Measurements from ENCODE around the gene ARHGEF40.

The ARHGEF40 gene
- 9.2 reads per million, percentile 30 among the genes with 10 or more reads in this experiment for total RNA-seq

DNA sequence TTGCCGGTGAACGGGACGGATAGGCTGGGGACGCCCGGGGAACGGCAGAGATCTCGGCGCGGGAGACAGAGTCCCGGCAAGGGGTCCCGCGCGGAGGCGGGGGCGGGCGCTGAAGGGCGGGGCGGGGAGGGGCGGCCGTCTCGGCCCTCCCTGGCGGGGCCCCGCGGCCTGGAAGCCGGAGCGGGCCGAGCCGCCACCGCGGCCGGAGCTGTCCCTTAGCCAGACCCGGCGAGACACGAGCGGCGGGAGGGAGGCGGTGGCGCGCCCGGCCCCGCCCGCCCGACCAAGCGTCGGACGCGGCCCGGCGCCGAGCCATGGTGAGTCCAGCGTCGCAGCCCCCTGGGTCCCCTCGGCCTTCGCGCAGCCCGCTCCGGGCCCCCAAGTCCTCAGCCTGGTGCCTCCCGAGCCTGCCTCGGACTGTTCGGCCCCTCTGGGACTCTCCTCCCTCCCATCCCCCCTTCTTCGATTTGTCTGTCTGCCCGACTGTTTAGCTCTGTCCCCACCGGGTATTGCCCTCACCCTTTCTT is at the start of gene ARHGEF40:
Gene ARHGEF40, plus strand, starts transcription at position 222 of the 527 bp plus-strand sequence. Its CDS starts 93 bp downstream, at position 315.
- DNase-seq, result no peak

DNA sequence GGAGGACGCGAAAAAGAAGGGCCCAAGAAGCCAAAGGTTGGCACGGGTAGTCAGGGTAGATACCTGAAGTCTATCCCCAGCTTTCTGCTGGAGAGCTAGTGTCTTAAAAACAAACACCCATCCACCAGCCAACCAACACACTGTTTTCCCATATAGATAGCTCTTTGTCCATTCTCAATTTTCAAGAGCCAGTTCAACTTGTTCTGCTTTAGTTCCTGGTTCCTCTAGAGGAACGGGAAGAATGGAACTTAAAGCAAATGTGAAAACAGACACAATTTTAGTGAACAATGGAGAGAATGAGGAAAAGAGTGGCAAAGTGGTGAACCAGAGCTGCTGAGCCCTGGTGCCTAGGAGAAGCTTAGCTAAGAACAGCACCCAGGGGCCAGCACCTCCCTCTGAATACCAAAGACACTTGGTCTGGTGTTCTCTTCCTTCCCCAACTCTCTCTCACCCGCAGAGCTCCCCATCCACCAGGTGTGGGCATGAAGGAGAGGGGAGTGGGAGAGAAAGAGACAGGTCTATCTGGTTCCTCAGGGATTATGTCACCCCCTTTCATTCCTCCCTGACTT is 49.0 kb upstream of the ARHGEF40 start:
- DNase-seq, result no peak

DNA sequence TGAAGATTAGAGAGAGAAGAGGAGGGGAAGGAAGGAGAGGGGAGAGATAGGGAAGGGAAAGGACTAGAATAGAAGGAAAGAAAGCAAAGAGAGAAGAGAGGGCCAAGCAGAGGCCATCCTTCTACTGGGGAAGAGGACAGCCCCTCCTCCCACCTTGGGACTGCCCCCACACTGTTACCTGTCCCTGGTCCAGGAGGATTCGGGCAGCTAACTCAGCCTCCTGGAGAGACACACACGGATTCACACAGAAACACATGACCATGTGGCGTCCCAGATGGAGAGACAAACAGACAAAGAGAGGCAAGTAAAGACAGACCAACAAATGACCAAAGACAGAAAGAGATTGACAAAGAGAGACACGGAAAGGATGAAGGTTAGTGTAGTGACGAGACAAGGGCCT is 47.4 kb upstream of the ARHGEF40 start:
- no peak for DNase-seq

DNA sequence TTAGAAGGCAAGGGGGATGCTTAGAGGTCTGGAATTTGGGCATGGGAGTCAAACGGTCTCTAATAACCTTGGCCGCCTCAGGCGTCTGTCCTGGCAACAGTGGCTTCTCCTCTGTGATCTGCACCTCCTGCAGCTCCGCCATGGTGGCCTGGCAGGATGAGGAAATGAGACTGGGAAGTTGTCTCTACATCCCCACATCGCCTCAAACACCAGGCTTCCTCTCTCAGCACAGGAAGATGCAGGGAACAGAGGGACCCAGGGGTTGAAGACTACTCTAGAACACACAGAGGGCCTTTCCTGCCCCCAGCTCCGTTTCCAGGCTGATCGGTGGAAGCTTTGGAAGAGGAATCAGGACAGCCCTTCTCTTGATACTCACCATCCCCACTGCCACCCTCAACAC is 46.9 kb upstream of the ARHGEF40 start:
- DNase-seq, result no peak

DNA sequence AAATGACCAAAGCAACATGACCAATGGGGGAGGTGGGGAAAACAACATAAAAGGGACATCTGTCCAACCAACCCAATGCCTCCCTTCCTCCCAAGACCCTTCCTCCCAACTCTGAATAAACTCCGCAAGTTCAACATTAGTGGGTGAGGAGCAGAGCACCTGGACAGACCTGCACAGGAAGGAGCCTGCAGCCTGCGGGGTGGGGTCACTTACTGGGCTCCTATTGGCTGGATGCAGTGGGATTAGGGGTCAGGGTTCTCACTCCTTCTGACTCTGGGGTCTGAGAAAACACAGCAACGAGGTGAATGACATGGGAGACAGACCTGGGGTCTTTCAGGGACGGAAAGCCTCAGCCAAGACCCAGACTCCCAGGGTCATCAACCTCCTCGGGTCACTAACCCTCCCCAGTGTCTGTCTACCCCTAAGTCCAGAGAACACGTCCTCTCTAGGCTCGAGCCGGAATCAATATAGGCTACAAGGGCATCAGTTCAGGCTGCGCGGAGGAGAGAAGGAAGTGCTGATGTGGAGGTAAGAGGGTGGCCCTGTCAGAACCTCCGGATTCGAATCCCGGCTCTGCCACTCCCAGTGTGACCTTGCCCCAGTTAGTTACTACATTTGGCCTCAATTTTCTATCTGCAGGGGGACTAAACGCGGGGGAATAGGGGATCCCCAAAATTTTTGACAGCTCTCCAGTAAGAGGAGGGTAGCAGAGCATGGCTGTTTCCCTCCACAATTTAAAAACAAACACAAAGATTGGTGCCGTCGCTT is 46.1 kb upstream of the ARHGEF40 start:
- no peak for DNase-seq

DNA sequence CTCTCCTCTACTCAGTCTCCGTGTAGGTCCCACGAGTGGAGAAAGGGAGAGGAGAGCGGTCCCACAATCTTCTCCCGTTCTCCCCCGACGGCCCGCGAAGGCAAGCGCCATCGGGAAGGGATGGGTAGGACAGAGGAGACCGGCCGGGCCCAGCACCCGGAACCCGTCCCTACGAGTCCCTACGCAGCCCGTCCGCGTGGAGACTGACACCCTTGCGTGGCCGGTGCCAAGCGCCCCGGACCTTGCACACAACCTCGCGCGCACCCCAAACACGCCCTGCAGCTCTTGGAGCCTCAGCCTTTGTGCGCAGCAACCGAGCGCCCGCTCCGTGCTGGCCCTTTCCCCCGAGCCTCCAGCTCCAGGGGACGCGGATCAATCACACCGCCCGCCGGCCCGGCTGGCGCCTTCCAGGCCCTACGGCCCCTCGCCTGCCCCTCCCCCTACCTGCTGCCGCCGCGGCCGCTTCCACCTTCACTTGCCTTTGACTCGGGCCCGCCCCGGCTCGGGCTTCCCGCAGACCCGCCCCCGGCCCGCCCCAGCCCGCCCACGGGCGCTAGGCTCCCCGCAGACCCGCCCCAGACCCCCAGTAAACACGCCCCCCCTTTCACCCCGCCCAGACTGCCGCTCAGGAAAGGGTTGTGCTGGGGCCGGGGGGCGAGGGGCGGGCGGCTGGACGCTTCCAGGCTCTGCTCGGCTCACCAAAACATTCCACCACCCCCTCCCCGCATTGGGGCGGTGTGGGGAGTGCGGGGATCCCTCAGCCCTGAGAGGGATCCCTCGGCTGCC is 45.3 kb upstream of the ARHGEF40 start, which contains the start of gene NDRG2:
Gene NDRG2, minus strand, starts transcription at position 477 of the 786 bp plus-strand sequence. CDS start 1,746 bp downstream, outside the sequence.
- DNase-seq, result peak; percentile 69

DNA sequence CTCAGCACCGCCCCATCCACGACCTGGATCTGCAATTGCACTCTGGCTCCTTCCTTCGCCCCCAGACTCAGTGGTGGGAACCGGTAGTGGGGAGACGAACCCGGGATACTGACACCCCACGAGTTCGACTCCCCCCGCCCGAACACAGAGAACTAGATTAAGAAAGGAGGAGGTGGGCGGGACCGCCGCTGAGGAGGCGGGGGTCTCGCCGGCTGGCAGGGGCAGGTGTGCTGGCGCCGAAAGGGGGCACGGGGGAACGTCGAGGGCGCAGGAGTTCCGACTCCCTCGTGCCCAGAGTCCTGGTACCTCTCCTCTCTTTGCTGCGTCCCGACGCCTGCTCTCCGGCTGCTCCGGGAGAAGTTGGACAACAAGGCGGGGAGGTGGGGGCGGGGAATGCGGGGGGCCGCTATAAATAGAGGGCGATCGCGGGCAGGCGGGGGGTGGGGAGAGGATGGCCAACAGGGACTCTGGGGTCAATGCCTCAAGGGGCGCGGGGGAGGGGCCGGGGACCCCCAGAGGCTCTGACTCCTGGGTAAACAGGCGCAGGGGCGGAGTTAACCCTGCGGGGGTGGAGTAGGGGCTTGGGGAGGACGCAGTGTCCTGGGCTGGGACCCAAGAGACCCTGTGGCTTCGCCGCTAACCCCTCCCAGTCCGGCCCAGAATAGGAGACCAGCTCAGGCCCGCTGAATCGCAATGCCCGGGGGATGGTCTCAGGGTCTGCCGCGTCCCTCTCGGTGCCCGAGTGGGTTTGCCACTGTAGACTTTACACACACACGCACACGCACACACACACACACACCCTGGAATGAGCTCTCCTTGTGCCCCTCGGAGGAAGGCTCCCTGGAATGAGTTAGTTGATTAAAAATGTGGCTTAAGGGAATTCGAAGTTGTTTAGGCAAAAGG is 44.5 kb upstream of the ARHGEF40 start:
- DNase-seq, result no peak

DNA sequence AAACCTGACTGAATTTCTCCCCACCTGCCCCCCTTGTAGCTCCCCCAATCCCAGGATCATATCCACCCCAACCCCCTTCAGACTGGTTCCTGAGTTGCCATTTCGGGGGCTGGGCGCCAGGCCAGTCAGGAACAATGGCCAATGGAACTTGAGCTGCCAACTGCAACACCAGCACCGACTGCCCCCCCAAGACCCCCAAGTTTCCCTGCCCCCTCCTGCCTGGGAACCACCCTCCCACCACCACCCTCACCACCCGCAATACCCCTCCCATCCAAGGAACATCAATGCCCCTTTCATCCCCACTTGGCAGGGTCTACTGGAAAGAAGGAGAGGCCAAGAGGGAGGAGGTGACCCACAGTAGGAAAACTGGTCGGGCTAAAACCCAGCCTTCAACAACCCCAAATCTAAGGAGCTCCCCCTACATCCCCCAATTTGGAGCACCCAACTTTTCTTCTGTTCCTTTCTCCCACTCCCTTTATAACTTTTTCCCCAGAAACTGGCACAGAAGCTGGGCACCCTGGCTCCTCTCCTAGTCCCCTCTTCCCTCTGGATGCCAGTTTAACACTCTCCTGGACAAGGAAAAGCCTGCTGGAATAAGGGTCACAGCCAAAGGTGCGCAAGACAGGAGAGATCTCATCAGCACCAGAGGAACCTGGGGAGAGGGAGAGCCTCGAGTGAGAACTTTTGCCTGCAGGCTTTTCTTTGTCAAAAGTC is 43.7 kb upstream of the ARHGEF40 start:
- DNase-seq, result no peak

DNA sequence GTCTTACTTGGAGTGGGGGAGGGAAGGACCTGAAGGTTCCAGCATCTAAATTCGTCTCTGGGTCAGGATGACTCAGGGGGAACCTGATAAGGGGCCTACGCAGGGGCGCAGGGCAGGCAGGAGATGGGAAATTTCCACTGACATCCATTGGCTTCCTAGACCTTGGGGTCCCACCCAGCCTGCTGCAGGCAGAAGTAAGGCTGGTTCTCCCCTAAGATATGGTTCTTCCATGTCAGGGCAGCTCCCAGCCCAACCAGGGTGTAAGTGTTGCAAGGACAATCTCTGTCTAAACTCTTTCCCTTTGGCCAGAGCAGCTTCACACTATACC is 43.2 kb upstream of the ARHGEF40 start:
- DNase-seq, result no peak

DNA sequence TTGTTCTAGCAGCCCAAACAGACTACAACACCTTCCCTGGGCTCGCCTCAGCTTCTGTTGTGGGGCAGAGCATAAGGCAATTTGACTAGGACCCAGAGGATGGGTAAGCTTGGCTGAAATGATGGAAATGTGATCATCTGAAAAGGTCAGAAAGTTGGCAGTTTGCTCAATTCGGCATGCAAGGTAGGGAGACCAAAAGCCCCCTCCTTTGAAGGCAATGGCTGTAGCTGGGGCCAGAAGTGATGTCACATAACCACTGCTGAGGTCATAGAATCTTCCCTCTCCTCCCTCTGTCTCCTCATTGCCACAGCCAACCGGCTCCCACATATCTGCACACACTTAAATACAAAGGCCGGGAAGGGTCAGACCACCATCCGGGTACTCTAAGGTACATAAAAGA is 40.2 kb upstream of the ARHGEF40 start, which contains the start of gene TPPP2:
Gene TPPP2, plus strand, starts transcription at position 301 of the 400 bp plus-strand sequence. CDS start 365 bp downstream, outside the sequence.
- no peak for DNase-seq

DNA sequence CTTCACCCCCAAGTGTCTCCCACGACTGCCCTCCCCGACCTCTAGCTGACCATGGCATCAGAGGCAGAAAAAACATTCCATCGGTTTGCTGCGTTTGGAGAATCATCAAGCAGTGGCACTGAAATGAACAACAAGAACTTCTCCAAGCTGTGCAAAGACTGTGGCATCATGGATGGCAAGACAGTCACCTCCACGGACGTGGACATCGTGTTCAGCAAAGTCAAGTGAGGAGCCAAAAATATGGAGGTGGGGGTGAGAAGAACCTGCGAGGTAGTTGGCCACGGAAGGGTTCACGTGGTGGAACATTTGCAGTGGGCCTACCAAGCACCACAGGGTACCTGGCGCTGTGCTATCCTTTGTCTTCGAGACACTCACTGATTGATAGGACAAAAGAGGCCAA is 39.6 kb upstream of the ARHGEF40 start:
- DNase-seq, result no peak

DNA sequence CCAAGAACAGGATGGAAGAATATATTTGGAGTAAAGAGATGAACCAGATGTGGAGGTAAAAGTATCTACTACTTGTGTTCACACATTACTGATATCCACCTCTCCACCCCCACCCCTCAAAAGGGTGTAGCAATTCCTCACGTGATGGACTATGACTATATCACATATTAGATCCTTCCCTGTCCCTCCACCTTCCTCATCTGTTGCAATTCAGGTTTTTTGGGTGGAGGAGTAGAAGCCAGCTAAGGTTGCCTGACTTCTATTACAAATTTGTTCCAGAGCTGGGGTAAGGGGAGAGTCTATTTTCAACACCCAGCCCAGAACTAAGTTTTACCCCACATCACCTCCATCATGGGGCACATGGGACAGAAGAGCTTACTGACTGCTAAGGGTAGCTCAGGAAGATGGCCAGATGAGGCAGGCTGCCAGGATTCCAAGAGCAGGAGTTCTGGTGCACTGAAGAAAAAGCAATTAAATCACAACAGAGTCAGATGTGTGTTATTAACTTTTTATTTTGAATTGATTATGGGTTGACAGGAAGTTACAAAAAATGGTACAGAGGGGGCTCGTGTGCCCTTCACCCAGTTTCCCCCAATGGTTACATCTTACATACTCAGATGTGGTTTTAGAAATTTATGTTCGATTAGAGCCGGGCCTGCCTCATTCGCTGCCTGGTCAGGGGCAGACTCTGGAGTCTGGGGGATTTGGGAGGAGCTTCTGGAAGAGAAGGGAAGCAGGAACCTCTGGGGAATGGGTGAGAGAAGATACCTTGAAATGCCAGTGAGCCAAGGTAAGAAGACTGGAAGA is 37.6 kb upstream of the ARHGEF40 start:
- DNase-seq, result no peak

DNA sequence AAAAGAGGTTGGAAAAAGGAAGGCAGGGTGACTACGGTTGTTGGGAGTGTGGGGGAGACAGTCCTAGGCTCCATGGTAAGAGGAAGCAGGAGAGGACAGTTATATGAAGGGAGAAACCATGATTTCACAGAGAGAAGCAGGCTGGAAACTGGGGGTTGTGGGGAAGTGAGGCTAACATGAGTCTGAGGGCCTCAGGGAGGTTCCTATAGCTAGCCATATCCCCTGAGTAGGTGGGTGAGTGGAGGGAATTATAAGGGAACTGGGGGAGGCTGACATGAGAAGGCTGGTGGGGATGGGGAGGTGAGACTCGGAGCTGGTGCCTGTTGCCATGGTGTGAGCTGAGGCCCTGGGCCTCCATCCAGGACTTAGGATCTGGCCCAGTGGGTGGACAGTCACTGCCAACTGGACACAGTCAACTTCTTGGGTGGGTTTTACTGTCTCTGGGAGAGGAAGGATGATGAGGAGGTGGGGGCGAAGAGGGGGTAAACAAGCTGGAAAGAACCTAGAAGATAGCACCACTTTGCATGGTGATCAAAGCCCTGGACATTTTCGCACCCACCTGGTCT is 36.9 kb upstream of the ARHGEF40 start:
- DNase-seq, result no peak

DNA sequence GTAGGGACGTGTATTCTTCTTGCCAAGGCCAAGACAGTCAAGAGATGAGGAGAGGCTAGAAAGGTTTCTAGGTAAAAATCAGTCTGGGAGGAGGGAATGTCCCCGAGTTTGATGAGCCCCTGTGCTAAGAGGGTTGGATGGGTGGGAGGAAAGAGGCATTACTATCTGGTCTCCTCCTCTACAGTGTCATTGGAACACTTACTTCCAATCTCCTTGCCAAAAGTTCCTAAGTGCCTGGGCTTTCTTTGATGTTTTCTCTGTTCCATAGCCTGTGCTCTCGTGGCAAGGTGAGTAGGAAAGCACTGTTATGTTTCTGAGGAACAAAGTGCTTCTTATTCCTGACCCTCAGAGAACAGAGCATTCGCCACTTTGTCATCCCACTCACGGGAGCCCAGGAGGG is 35.4 kb upstream of the ARHGEF40 start, which contains the start of gene RNASE13:
Gene RNASE13, minus strand, starts transcription at position 101 of the 400 bp plus-strand sequence. CDS start 519 bp downstream, outside the sequence.
- DNase-seq, result no peak

DNA sequence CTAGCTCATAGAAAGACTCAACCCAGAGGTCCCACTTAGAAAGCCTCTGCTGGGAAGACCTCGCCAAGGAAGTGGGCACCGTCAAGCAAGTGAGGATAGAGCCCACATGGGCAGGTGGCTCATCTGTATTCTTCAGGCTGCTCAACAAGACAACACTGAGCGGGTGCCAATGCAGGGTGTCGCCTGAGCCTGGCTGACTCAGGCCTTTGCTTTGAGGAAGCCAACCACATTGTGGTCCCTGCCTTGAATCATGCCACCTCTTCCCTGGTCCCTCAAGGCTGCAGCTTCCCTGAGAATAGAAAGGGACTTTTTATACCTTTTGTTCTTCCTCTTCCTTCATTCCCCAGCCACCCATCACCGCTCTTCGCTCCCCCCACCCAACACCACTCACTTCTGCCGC is 33.4 kb upstream of the ARHGEF40 start:
- no peak for DNase-seq

DNA sequence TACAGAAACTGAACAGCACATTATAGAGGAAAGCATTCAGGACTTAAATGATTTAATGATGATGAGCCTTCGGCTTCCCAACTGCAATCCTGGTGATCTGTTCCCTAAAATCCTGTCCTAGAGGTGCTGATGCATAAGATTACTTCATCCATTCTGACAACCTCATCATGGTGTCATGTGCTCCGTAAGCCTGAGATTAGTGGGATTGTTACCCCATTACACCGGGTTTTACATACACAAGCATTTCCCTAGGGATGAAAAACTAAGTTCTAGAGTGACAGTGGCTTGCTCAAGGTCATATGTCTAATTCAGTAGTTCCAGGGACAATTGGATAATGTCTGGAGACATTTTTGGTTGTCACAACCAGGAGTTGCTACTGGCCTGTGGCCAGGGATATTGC is 32.9 kb upstream of the ARHGEF40 start:
- DNase-seq, result no peak

DNA sequence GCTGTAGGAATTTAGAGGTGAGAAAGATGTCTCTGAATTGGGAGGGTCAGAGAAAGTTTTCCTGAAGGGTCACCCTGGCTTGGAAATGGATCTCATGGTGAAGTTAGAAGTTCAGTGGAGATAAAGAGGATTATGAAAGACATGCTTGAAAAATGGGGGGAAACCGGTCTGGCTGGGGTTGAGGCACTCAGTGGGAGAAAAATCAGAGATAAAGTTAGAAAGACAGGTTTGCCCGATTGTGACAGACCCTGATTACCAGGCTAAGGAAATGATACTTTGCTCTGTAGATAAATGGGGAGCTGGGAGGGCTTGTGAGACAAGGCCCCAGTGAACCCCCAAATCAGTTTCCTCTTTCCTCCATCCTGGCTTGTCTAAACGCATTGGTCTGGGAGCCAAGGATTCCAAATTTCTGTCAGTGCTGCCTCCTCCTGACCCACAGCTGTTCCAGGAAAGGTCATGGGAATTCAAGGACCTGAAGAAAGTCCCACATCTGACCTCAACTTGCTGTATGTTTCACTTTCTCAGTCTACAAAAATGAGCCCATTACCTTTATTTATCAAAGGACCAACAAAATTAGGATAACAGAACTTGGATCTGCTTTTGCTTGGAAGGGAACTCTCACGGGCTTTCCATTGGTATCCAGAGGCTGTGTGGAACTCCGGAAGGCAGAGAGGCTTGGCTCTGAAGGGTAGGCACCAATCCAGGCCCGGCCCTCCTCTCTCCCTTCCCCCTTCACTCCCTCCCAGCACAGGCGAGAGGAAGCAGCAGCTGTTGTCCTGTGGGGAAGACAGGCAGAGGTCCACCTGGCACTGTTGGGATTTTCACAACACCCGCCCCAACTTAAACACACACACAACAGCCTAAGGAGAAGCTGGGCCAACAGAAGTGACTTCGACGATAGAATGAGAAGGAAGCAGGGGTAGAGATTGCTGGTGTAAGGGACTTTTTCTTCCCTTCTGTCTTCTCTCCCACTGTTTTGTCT is 31.4 kb upstream of the ARHGEF40 start:
- DNase-seq, result no peak

DNA sequence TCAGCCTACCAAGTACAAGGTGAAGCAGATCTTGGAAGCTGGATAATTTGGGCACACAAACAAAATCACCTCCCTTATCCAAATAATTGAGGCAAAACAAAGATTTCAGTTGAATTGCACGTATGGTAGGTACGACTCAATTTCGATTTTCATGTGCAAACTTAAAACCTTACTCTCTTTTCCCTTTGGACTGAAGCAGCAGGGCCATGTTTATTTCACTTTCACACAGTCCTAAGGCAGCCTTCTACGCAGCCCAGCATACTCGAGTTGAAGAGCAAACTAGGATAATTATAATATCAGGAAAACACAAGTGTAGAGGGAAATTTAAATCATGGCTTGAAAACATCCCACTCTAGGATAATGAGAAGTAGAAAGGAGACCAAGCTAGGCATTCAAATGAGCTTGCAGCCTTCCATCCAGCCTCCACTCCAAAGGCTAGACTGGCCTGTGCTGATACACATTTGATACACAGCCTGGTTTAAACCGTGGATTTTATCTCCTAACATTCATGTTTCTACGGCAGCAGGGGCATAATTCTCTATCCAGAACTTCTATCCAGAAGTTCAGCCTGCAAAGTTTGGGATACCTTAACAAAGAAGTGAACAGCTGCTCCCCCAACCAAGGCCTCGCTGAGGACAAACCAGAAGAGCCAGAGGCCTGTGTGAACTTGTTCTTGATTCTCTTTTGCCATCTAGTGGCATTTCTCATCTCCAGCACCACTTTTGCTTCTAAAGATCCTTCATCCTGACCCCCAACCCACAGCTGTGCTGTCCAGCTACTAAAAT is 30.3 kb upstream of the ARHGEF40 start:
- DNase-seq, result no peak
